T47D (cell line): ENCODE data around the gene CDH11.

Experiments used
- DNase-seq, 2 experiments: peaks; one replicate each; pipeline versions ENCODE4 v3.0.0 to v3.0.0-alpha.2; 2011 to 2012; ENCODE audit warnings: low read depth in 1 of 2, low spot score in 1 of 2
- JUND ChIP-seq: IDR thresholded peaks from 2 replicates; pipeline ENCODE4 v1.6.1; 2012; ENCODE audit warnings: low read depth
- in situ Hi-C: cut with HindIII; loops from 2 replicates; pipeline ENCODE4 v1.10.0; 2016; ENCODE audit warnings: low sequenced_read_pairs, low pct_unique_long_range_greater_than_20kb

The CDH11 gene, protein sequence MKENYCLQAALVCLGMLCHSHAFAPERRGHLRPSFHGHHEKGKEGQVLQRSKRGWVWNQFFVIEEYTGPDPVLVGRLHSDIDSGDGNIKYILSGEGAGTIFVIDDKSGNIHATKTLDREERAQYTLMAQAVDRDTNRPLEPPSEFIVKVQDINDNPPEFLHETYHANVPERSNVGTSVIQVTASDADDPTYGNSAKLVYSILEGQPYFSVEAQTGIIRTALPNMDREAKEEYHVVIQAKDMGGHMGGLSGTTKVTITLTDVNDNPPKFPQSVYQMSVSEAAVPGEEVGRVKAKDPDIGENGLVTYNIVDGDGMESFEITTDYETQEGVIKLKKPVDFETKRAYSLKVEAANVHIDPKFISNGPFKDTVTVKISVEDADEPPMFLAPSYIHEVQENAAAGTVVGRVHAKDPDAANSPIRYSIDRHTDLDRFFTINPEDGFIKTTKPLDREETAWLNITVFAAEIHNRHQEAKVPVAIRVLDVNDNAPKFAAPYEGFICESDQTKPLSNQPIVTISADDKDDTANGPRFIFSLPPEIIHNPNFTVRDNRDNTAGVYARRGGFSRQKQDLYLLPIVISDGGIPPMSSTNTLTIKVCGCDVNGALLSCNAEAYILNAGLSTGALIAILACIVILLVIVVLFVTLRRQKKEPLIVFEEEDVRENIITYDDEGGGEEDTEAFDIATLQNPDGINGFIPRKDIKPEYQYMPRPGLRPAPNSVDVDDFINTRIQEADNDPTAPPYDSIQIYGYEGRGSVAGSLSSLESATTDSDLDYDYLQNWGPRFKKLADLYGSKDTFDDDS

DNA sequence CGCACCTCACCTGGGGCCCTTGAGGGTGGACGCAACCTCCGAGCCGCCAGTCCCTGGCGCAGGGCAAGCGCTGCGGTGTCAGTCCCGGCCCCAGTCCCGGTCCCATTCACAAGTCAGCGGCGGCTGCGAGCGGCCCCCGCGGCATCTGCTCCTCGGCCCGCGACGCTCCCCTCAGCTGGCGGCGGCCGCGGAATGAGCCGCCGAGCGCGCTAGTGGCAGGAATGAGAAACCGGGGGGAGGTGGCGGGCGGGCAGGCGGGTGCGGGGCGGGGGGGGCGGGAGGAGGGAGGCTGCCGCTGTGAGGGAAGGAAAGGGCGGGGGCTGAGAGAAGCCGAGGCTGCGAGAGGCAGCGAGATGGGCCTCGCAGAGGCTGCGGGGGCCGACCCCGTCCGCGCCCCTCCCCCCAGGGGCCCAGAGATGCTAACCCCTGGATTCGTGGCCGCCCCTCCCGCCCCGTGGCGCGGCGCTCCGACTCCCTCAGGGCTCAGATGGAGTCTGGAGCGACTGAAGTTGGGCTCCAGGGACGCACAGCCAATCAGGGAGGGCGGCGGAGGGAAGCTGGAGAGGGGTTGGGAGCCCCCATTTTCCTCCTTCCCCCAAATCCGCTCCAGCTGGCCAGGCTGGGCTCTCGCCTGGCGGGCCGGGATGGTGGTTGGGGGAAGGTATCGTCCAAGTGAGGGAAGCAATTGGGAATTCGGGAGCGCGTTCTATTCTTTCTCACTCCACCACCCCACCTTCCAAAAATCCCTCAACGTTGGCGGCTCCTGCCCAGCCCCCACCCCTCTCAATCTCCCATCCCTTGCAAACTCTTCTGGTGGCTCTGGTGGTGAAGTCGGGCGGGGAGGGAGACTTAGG, at the start of gene CDH11:
Gene CDH11 (minus strand): TSS at position 194 of the 854 bp plus-strand sequence. CDS start 117,194 bp downstream, outside the sequence.
- TF ChIP-seq JUND, result no peak
- in situ Hi-C loops, result no loop called here
- peak in 1 of 2 experiments; percentile 1 for DNase-seq

DNA sequence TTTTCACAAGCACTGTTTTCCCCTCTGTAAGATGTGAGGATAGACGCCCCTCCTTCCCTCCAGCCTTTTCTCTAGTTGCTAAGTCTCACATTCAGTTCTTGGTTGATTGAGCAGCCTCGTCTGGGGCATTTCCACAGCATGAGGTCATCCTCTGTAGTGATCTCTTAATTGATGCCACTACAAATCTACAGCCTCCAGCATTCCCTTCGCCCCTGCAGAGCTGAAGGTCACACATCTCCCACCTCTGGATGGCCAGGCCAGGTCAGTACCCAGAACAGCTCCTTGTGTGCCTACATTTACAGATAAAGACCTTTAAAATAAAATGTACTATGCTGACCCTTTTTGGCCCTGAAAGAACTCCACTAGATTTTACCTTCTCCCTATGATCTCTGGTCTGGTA, 32.5 kb upstream of the CDH11 start:
- no peak for TF ChIP-seq JUND
- in situ Hi-C loops, result no loop called here
- no peak for DNase-seq

DNA sequence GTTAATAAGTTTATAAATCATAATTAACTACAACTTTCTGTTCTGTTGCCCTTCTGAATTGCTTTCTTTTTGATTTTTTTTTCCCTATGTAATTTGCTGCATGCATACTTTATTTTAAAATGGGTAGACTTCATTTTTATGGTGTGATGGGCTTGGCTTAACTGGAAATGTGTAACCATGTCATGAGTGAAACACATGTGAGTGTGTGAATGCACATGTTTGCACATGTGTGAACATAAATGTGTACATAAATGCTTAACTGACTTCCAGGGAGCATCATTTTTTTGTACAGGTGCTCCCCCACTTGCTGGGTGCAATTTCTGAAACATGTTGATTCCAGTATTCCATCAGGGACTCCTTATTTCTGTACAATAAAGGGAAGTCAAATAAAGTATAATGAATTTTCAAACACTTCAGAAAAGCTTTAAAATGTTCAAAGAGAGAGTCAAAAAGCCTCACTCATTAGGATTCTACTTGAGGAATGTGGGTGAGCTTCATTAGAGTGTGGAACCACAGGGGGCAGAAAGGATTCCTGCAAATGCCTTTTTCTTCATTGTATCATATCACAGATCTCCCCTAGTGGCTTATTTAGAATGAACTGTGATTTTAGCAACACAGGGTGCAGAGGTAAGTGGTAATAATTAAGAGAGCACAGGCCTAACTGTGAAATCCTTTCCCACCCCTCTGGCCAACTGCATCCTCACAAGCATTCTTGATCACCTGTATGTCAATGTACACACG, 31.7 kb upstream of the CDH11 start:
- DNase-seq, result no peak
- TF ChIP-seq JUND, result no peak
- in situ Hi-C loops, result no loop called here

DNA sequence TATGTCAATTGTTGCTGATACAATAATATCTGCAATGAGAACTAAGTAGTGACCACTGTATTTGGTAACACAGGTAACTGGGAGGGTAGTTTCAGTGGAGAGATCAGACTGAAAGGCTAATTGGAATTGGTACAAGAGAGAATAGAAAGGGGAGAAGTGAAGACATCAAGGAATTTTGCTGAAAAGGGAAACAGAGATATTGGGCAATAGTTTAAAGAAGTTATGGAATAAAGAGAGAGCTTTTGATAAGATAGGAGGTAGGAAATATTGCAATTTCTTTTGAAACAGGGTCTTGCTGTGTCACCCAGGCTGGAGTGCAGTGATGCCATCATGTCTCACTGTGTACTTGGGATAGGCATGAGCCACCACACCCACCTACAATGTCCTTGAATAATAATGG, 26.9 kb upstream of the CDH11 start:
- DNase-seq, result no peak
- TF ChIP-seq JUND, result no peak

DNA sequence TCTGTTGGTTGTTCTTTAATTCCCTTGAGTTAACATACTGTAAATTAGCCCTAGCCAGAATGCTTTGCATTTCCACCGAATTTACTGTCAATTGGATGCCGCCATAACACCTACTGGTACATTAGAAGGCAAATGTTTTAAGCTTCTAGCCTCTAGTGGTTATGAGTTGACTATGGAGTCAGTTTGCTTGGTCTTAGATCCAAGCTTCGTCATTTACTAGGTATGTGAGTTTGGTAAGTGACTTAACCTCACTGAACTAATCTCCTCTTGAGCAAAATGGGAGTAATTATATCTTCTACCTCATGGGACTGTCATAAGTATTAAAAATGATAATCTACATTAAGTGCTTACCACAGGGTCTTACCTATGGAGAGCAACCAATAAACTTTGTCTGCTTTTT, 20.4 kb upstream of the CDH11 start:
- no peak for TF ChIP-seq JUND
- in situ Hi-C loops, result no loop called here
- DNase-seq, result no peak

More for the DNA sequence above, 26.9 kb upstream of the CDH11 start:
- in situ Hi-C loops, result no loop called here

DNA sequence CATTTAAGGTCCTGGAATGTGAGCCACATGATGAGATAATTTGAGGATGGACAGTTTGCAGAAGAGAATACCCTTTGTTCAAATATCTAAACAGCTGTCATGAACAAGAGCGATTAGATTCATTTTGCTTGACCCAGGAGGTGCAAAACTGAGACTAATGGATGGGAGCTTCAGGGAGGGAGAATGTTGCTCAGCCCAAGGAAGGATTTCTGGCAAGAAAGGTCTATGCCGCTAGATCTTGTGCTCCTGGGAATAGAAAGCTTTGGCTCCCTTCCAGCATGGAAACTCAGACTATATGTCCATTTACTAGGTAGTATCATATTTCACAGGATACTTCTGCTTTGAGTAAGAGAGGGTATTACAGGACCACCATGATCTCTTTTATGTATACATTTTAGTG, 14.8 kb upstream of the CDH11 start:
- DNase-seq, result no peak
- no peak for TF ChIP-seq JUND
- in situ Hi-C loops, result no loop called here

DNA sequence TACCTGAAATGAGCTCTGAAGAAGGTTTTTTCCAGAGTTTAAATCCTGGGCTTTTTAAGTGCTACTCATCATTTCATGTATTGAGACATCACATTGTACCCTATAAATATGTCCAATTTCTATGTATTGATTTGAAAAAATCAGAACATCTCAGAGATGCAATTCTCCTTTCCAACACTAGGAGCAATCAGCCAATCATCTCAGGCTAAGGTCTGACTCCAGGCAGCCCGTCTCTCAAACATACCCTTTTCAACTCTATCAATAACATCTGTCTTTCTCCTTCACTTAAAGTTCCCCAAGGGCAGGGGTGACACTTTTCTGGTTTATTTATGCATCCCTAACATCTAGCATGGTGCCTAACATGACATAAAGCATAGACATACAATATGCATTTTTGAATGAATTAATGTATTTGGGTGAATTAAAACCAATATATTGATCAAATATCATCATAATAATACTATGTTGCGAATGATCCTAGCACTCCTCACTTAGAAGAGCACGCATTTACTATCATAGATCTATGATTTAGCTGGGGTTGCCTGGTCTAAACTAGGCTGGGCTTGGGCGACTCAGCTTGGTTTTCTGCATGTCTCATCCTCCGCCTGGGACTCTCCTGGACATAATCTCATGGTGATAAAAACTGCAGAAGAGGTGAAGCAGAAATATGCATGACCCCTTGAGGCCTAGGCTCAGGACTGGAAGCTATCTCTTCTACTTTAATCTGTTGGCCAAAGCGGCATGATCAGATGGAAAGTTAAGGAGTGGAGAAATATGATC, 5.2 kb upstream of the CDH11 start:
- in situ Hi-C loops, result no loop called here

DNA sequence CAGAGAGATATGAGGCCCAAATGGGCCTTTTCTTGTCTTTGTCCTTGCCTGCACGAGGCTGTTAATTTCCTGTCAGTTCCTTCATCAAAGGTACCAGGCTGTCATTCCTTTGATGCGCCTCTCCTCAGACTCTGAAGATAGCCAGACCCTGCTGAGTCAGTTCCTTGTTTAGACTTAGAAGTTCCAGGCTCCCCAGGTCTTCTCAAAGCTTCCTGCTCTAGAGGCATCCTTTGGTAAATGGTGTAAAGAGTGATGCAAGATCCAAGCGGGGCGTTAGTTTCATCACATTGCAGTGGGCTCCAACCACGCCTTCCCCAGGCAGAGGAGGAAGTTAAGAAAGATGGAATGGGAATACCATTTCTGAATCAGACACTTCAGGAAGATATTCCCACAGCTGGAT, 4.0 kb upstream of the CDH11 start:
- in situ Hi-C loops, result no loop called here
- DNase-seq, result no peak
- no peak for TF ChIP-seq JUND

More for the DNA sequence above, 5.2 kb upstream of the CDH11 start:
- TF ChIP-seq JUND, result no peak
- no peak for DNase-seq

DNA sequence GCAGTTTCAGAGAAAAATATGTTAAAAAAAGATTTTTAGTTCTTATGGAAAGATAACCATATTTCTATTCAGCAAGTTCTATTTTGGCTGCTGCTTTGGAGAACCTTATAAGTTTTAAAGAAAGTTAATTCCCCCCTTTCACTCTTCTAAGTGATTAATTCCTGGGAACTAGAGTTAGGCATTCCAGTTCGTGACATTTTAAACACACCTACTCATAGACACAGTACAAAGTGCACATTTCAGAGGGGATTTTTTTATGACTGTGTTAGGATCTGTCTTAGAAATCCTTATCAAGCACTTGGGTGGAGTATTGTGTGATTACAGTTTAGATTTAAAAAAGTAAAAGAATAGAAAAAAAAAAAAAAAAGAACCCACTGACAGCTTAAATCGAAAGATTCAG, 3.5 kb upstream of the CDH11 start:
- no peak for TF ChIP-seq JUND
- DNase-seq, result no peak
- in situ Hi-C loops, result no loop called here

DNA sequence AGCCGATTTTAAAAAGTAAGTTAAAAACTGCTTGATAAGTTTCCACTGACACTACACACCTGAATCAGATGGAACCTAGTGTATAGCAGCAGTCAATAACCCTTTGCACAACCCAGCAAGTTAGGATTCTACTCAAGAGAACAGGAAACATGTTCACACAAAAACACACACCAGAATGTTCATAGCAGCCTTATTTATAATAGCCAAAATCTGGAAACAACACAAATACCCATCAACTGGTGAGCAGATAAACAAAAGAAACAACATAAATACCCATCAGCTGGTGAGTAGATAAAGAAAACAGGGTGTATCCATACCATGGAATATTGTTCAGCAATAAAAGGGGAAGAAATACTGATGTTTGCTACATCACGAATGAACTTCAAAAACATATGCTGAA, 2.7 kb upstream of the CDH11 start:
- in situ Hi-C loops, result no loop called here
- no peak for TF ChIP-seq JUND
- no peak for DNase-seq

DNA sequence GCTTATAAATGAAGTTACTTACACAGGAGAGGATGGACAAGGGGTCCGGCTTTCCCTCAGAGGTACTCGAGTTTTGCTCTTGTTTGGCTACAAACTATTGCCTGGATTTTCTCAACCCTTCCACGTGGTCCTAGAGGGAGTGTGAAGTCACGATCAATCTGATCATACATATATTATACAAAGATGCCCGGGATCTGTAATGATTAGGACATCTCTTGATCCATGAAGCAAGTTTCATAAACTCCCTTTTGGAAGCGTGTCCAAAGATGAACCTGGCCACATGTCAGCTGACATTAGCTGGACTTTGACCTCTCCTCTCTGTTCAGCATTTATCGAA, 2.3 kb upstream of the CDH11 start:
- TF ChIP-seq JUND, result no peak
- in situ Hi-C loops, result no loop called here
- no peak for DNase-seq
